G401.6 (cell line): Measurements from ENCODE around the gene IFT27.
"Not testable (repeated sequence)": the region's sequence is repeated elsewhere in the genome, so short reads cannot be mapped to it uniquely, and the experiment has no call there.

Experiments used
- FAIRE-seq: peaks from 2 replicates; lab custom pipeline; 2012; peaks lifted over from hg19 to GRCh38; lab: Jason Lieb, UNC

The IFT27 gene

DNA sequence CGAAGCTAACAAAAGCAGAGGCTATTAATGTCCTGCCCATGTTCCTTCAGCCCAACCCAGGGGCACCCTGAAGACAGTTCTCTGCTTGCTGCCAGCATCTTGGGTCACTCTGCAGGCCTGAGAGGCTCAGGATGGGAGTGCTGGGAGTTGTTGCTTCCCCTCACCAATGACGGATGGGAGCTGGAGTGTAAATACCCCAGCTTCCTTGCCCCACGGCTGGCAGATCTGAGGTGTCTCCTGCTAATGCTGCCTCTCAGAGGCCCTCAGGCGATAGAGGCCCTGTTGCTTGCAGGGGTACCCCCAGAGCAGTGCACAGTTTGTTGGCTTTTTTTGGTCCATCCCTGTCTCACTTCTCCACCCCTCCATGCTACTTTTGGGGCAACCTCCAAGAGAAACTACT is 32.9 kb downstream of the IFT27 start:
- no peak for FAIRE-seq

GRCh38 chr22:36741968-36742367 is 34.0 kb downstream of the IFT27 start:
- FAIRE-seq, result no peak

DNA sequence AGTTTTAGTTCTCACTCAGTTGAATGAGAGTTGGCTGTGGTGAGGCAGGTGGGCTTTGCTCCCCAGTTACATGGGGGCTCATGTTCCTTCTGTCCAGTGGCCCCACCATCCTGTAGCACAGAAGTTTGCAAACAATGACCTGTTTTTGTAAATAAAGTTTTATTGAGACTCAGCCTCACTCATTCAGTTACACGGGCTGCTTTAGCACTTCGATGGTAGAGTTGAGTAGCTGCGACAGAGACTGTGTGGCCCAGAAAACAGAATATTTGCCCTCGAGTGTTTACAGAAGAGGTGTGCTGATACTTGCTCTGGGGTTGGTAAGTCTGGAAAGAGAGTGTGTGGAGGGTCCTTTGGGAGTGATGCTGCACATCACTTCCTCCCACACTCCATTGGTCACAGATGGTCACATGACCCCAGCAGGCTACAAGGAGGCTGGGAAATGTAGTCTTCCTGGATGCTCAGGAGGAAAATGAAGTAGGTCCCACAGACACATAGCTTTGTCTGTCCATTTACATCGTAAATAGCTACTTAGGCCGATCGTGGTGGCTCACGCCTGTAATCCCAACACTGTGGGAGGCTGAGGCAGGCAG is 34.6 kb downstream of the IFT27 start:
- no peak for FAIRE-seq

DNA sequence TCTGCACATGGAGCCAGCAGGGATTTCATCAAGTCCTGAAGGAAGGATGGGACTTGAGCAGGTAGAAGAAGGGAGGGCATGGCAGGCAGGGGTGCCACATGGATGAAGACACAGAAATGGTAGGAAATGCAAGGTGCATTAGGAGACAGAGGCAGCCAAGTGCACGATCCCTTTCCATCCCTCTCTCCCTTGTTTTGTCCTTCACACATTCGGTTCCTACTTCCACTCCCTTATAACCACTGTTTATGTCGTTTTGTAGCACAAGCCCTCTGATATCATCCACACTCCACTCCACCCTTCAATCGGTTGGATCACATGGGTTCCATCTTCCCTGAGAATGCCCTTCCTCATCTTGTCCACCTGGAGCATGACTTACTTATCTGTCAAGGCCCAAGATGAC is 35.2 kb downstream of the IFT27 start:
- no peak for FAIRE-seq

DNA sequence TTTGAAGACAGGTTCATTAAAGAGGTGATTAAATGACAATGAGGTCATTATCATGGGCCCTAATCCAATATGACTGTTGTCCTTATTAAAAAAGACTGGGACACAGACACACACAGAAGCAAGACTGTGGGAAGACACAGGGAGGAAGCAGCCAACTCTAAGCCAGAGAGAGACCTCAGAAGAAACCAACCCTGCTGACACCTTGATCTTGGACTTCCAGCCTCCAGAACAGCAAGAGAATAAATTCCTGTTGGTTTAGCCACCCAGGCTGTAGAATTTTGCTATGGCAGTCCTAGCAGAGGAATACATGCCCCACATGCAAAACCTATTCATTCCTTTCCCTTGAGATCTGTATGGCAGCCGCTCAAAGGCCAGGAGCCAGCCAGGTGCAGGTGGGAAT is 36.7 kb downstream of the IFT27 start:
- no peak for FAIRE-seq

- no peak for FAIRE-seq
Measured at GRCh38 chr22:36738416-36739020, 37.4 kb downstream of the IFT27 start.

- FAIRE-seq, result no peak
Measured at GRCh38 chr22:36737776-36738175, 38.1 kb downstream of the IFT27 start.

DNA sequence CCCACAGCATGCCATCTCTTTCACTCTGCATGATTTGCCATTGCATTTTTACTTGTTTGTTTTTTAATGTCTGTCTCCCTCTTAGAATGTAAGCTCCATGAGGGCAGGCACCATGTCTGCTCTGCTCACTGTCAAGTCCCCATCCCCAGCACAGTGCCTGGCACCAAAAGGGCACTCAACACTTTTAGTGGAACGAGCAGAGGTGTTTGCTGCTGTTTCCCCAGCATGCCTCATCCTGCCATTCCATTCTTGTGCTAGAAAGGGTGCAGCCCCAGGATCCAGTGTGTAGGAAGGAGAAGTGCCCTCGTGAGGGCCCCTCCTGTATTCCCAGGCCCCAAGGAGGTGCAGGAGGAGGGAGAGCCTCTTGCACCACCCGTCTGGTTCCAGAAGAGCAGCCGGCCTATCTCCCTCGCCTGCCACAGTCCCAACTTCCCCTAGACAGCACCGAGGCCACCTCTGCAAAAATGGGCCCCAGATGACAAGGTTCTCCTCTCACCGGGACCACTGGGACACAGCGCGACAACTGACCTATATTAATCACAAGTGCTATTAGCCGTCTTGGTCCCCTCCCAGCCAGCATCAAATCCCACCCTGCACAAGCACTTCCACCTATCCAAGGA is 39.1 kb downstream of the IFT27 start:
- no peak for FAIRE-seq

GRCh38 chr22:36734171-36735058 is 41.5 kb downstream of the IFT27 start:
- no peak for FAIRE-seq

DNA sequence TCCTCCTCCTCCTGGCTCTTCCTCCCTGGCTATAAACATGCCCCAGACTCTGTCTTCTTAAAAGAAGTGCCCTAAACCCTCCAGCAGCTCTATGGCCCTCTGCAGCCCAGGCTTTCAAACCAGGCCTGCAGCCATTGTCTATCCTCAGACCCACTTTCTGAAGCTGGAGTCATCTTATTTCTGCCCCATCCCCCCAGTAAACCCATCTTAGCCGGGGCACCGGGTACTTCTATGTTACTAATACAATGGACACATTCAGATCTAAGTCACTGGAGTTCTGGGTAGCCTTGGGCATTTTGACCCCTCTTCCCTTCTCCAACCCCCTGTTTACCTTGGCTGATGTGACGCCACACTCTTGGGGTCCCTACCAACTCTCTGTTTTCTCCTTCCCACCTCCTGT is 42.6 kb downstream of the IFT27 start:
- FAIRE-seq, result no peak

DNA sequence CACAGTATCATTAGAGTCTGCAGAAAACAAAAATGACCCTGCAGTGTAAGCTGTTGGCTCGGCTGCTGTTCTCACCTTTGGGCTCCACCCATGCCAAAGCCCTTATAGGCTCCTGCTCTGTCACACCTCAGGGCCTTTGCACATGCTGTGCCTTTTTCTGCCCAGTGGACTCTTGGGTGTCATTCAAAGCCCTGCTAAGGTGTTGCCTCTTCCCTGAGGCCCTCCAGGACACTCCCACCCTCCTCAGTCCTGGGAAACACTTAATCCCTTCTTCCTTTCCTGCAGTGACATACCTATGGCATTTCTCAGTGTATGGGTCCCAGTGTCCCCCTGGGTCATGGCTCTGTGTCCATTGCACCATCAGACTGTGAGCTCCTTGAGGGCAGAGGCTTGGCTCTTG is 43.3 kb downstream of the IFT27 start:
- no peak for FAIRE-seq

- FAIRE-seq, result no peak
Measured at GRCh38 chr22:36731916-36732315, 44.0 kb downstream of the IFT27 start.

DNA sequence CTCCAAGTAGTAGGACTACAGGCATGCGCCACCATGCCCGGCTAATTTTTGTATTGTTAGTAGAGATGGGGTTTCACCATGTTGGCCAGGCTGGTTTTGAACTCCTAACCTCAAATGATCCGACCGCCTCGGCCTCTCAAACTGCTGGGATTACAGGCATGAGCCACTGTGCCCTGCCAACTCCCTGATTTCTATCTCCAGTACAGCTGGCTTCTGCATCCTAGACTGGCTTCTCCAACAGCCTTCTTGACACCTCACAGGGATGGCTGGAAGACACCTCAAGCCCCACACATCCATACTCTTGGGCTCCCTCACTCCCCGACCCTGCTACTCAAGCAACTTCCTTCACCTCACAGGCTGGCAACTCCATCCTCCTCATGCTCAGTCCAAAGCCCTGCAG is 44.6 kb downstream of the IFT27 start:
- not testable (repeated sequence) for FAIRE-seq

DNA sequence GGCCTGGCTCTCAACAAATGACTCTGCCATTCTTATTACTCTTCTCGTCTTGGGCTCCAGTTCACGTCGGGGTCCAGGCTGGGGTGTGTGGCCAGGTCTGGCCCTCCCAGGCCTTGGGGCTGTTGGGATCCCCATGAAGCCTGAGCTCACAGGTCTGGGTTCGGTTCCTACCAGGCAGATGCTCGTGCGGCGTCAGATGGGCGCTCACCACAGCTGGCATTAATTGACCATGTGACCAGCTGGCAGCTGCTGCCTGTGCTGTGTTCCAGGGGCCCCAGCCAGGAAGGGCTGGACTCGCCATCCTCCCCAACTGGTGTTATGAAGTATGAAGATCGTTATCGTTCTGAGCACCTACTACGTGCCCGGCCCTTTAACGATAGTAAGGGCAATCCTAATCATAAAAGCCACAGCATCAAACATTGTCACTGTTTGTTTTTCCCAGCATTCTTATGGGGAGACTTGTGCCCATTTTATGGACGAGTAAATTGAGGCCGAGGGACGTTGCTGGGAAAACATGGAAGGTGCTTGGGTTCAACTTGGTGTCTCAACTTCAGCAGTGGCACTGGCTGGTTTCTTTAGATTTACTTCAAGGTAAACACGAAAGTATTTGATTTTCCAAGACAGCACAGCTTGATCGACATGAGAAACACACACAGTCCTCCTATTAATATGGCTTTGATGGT is 45.6 kb downstream of the IFT27 start:
- no peak for FAIRE-seq

DNA sequence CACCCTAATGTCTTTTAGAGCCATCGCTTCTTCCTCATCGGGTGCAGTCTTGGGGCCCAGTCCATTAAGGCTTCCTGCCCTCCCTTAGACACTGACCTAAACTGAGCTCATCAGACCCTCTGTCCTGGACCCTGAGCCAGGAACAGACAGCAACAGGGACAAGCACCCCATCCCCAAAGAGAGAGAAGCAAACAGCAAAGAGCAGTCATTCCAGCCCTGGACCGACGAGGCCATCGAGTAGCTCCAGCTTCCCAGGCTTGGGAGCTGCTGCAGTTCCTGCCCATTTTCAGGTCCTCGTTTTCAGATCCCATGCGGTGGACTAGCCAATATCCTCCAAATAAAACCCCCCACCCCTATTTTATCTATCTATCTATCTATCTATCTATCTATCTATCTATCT is 46.6 kb downstream of the IFT27 start:
- FAIRE-seq, result no peak

- no peak for FAIRE-seq
Measured at GRCh38 chr22:36728505-36728904, 47.4 kb downstream of the IFT27 start.

GRCh38 chr22:36727927-36728488 is 47.9 kb downstream of the IFT27 start:
- no peak for FAIRE-seq

GRCh38 chr22:36727110-36727509 is 48.8 kb downstream of the IFT27 start:
- no peak for FAIRE-seq

DNA sequence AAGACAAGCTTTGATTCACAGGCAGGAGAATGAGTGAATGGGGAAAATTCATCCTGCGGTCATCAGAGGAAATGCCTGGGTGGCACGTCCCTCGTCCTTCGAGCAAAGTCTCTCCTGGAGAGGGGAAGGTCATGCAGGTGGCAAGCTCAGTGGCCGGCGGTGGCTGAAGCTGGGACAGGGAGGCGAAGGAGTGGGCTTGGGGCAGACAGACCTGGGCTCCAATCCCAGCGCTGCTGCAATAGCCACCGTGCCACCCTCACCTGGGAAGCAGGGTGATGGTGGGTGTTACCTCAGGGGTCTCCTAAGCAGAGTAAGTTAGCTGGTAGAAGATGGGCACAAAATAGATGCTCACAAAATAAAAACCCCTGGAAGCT is 49.9 kb downstream of the IFT27 start:
- no peak for FAIRE-seq

DNA sequence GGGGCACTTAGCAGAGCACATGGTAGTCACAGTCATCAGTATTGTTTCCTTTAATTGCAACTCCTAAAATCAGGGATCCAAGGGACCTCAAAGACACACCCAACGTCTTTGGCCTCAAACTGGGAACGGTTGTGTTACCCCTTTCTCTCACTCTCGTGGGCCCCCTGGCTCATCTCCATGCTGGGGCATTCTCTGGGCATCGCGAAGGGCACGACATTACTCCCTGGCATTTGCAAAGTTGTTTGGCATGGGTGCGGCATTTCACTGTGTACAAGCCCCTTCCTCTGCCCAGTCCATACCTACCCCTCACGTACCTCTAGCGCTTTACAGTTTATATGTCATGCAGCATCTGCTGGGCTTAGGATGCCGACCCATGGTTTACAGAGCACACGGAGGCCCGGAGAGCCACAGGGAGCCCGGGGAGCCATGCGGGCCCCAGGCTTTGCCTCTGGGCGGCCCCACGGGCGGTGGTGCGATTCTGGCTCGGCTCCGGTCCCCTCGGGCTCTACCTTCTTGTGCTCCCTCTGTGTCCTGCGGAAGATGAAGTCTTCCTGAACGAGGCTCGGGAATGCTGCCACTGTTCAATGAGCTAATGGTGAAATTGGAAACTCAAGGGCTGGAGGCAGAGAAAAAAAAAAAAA is 50.4 kb downstream of the IFT27 start:
- no peak for FAIRE-seq

DNA sequence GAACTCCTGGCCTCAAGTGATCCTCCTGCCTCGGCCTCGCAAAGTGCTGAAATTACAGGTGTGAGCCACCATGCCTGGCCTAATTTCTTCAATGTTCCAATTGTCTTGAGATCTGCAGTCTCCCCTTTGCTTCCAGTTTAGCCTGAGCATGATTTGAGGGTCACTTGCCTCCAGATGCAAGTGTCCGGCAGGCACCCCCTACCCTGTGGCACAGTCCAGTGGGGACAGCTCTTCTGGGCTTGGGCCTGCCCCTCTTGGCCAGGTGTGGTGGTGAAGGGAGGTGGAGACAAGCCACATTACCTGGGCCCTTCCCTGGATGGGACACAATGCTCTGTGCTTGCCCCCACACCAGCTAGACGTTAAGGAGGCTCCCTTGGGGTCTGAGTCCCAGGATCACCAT is 51.1 kb downstream of the IFT27 start:
- no peak for FAIRE-seq

- FAIRE-seq, result no peak
Measured at GRCh38 chr22:36722055-36722454, 53.9 kb downstream of the IFT27 start.
